ENCODE results near the gene L1TD1. TPM values are rescaled to one million over a fixed set of nuclear protein-coding genes. Genes with fewer than 3 reads are reported as not detected.
"Not testable (repeated sequence)": the region's sequence is repeated elsewhere in the genome, so short reads cannot be mapped to it uniquely, and the experiment has no call there.

The L1TD1 gene
- total RNA-seq, result 0.67 TPM
- long read RNA-seq, partial matches to known transcripts, result 0 of 1 reads
- long read RNA-seq, other reads (novel, unspliced or antisense), result 0 of 1 reads

- Histone ChIP-seq H3K9me3 (no peaks in the 10 kb centered on the region), H3K36me3 (no peaks in the 10 kb centered on the region), H3K4me1 (no peaks in the 10 kb centered on the region), H3K27ac (no peak within 1 kb of the TSS), H3K4me3 (peak within 1 kb of the TSS; percentile 37), H3K27me3 (peaks cover 27% of the 10 kb centered on the region)
- no peak for TF ChIP-seq CTCF (IDR thresholded peaks at IDR 0.05)
- intact Hi-C loops (cut with DNase I), result no loop called here
- ATAC-seq (peak; percentile 63), DNase-seq (peak; percentile 55)
These were observed at the start of gene L1TD1 for GRCh38 chr1:62194651-62195544. L1TD1 (plus strand) TSS chr1:62194849; CDS start chr1:62206629, 11,780 bp downstream.

GRCh38 chr1:62159940-62160348 lies 34.7 kb upstream of the L1TD1 start:
- no peaks in the 10 kb centered on the region for H3K4me1 ChIP-seq
- no peak overlapping the region for H3K4me3 ChIP-seq
- ATAC-seq (no peak), DNase-seq (no peak)
- peaks cover 9% of the 10 kb centered on the region for H3K36me3 ChIP-seq
- TF ChIP-seq CTCF (IDR thresholded peaks at IDR 0.05), result no peak
- H3K27me3 ChIP-seq, result no peaks in the 10 kb centered on the region
- intact Hi-C loops (cut with DNase I), result no loop called here
- H3K27ac ChIP-seq, result no peak overlapping the region
- no peaks in the 10 kb centered on the region for H3K9me3 ChIP-seq

GRCh38 chr1:62161711-62162110 lies 32.9 kb upstream of the L1TD1 start:
- Histone ChIP-seq H3K4me3 (no peak overlapping the region), H3K27me3 (no peaks in the 10 kb centered on the region), H3K27ac (no peak overlapping the region), H3K36me3 (peaks cover 9% of the 10 kb centered on the region), H3K9me3 (no peaks in the 10 kb centered on the region), H3K4me1 (no peaks in the 10 kb centered on the region)
- TF ChIP-seq CTCF (IDR thresholded peaks at IDR 0.05), result no peak
- intact Hi-C loops (cut with DNase I), result no loop called here
- ATAC-seq, result no peak
- no peak for DNase-seq

GRCh38 chr1:62170380-62170779 lies 24.3 kb upstream of the L1TD1 start:
- ATAC-seq; H3K4me3 ChIP-seq; H3K36me3 ChIP-seq; H3K27me3 ChIP-seq; H3K4me1 ChIP-seq; intact Hi-C loops (cut with DNase I); H3K27ac ChIP-seq; H3K9me3 ChIP-seq: not testable (repeated sequence)
- peak; percentile 53 for DNase-seq

- H3K4me3 ChIP-seq, result no peak overlapping the region
- DNase-seq (peak; percentile 20), ATAC-seq (peak; percentile 61)
- no peaks in the 10 kb centered on the region for H3K36me3 ChIP-seq
- H3K9me3 ChIP-seq, result no peaks in the 10 kb centered on the region
- H3K4me1 ChIP-seq, result no peaks in the 10 kb centered on the region
- intact Hi-C loops (cut with DNase I), result no loop called here
- no peaks in the 10 kb centered on the region for H3K27me3 ChIP-seq
- H3K27ac ChIP-seq, result no peak overlapping the region
- TF ChIP-seq CTCF (IDR thresholded peaks at IDR 0.05), result peak; percentile 78
These were observed 19.0 kb upstream of the L1TD1 start for GRCh38 chr1:62175568-62176179.

Measured in upper lobe of right lung (tissue), 1 donor.